Parathyroid adenoma (tissue), 2 donors: ENCODE results near the gene PPP1R10.

Experiments used
- H2AFZ ChIP-seq: fragments of 300-600 bp; sonication (generic); one replicate; pipeline ENCODE4 v1.7.0; 2017; ENCODE audit warnings: antibody characterized with exemption, mild to moderate bottlenecking
- H3K27ac ChIP-seq: fragments of 300-600 bp; sonication (generic); one replicate; pipeline ENCODE4 v1.7.0; 2017
- H3K27me3 ChIP-seq: fragments of 300-600 bp; sonication (generic); one replicate; pipeline ENCODE4 v1.7.0; 2017; ENCODE audit warnings: low read length; ENCODE audit not compliant: control insufficient read depth, insufficient read depth
- H3K36me3 ChIP-seq: fragments of 300-600 bp; sonication (generic); one replicate; pipeline ENCODE4 v1.7.0; 2017; ENCODE audit warnings: low read length; ENCODE audit not compliant: control insufficient read depth, insufficient read depth
- H3K4me1 ChIP-seq: fragments of 300-600 bp; sonication (generic); one replicate; pipeline ENCODE4 v1.7.0; 2017; ENCODE audit warnings: control low read depth
- H3K4me2 ChIP-seq: fragments of 300-600 bp; sonication (generic); one replicate; pipeline ENCODE4 v1.7.0; 2017; ENCODE audit warnings: low read length
- H3K4me3 ChIP-seq: fragments of 300-600 bp; sonication (generic); one replicate; pipeline ENCODE4 v1.7.0; 2017; ENCODE audit warnings: low read depth, low read length
- H3K79me2 ChIP-seq: fragments of 300-600 bp; sonication (generic); one replicate; pipeline ENCODE4 v1.7.0; 2017; ENCODE audit warnings: control low read depth
- H3K9ac ChIP-seq: fragments of 300-600 bp; sonication (generic); one replicate; pipeline ENCODE4 v1.7.0; 2017; ENCODE audit warnings: mild to moderate bottlenecking
- H3K9me3 ChIP-seq: fragments of 300-600 bp; sonication (generic); one replicate; pipeline ENCODE4 v1.7.0; 2017; ENCODE audit warnings: low read length; ENCODE audit not compliant: control insufficient read depth
- CTCF ChIP-seq: fragments of 300-600 bp; sonication (generic); IDR thresholded peaks from one replicate; pipeline ENCODE4 v1.7.0; 2017; ENCODE audit warnings: antibody characterized with exemption, mild to moderate bottlenecking
- donor health status: primary hyperparathyroidism.

PPP1R10 gene

GRCh38 chr6:30643656-30644055, 26.6 kb upstream of the PPP1R10 start:
- H3K4me3 ChIP-seq, result no peak overlapping the region
- peaks cover 9% of the 10 kb centered on the region for H3K4me1 ChIP-seq
- no peak overlapping the region for H3K9ac ChIP-seq
- no peaks in the 10 kb centered on the region for H3K36me3 ChIP-seq
- no peak overlapping the region for H2AFZ ChIP-seq
- H3K27me3 ChIP-seq, result no peaks in the 10 kb centered on the region
- H3K79me2 ChIP-seq, result peaks cover 24% of the 10 kb centered on the region
- no peak overlapping the region for H3K4me2 ChIP-seq
- H3K27ac ChIP-seq, result no peak overlapping the region
- no peaks in the 10 kb centered on the region for H3K9me3 ChIP-seq
- no peak for TF ChIP-seq CTCF

GRCh38 chr6:30641048-30641447, 24.0 kb upstream of the PPP1R10 start:
- no peaks in the 10 kb centered on the region for H3K36me3 ChIP-seq
- H3K9ac ChIP-seq, result no peak overlapping the region

GRCh38 chr6:30640481-30640880, 23.4 kb upstream of the PPP1R10 start:
- Histone ChIP-seq H3K4me1 (no peaks in the 10 kb centered on the region), H3K27me3 (no peaks in the 10 kb centered on the region), H3K79me2 (peaks cover 8% of the 10 kb centered on the region), H3K36me3 (no peaks in the 10 kb centered on the region), H3K9ac (no peak overlapping the region), H3K9me3 (no peaks in the 10 kb centered on the region), H3K4me3 (no peak overlapping the region), H3K4me2 (no peak overlapping the region), H2AFZ (no peak overlapping the region), H3K27ac (no peak overlapping the region)
- TF ChIP-seq CTCF, result no peak

More at GRCh38 chr6:30641048-30641447, 24.0 kb upstream of the PPP1R10 start:
- no peak overlapping the region for H3K4me3 ChIP-seq
- H3K79me2 ChIP-seq, result peaks cover 14% of the 10 kb centered on the region
- H3K4me1 ChIP-seq, result peaks cover 3% of the 10 kb centered on the region
- no peaks in the 10 kb centered on the region for H3K9me3 ChIP-seq
- no peak overlapping the region for H3K27ac ChIP-seq
- no peak overlapping the region for H3K4me2 ChIP-seq
- no peaks in the 10 kb centered on the region for H3K27me3 ChIP-seq
- no peak for TF ChIP-seq CTCF
- H2AFZ ChIP-seq, result no peak overlapping the region

- no peaks in the 10 kb centered on the region for H3K27me3 ChIP-seq
- H3K9me3 ChIP-seq, result no peaks in the 10 kb centered on the region
- no peak overlapping the region for H3K4me3 ChIP-seq
- no peaks in the 10 kb centered on the region for H3K4me1 ChIP-seq
- no peak overlapping the region for H3K9ac ChIP-seq
- no peak for TF ChIP-seq CTCF
- H3K79me2 ChIP-seq, result peaks cover 2% of the 10 kb centered on the region
- H2AFZ ChIP-seq, result no peak overlapping the region
- H3K36me3 ChIP-seq, result no peaks in the 10 kb centered on the region
- H3K27ac ChIP-seq, result no peak overlapping the region
- no peak overlapping the region for H3K4me2 ChIP-seq
Measured at GRCh38 chr6:30635834-30636233, 18.8 kb upstream of the PPP1R10 start.
